HAP-1 (cell line): ENCODE results near the gene DOP1B.

ENCODE experiments used
- DNase-seq, 2 experiments: peaks; one replicate each; pipeline ENCODE4 v3.0.0-alpha.2; 2016 to 2020; ENCODE audit warnings: low spot score in 2 of 2
- H3K27me3 ChIP-seq: fragments of 250-450 bp; sonication (Bioruptor Pico); 2 replicates; pipeline ENCODE4 v1.5.1; 2020; ENCODE audit warnings: low read depth, mild to moderate bottlenecking, moderate library complexity
- H3K36me3 ChIP-seq: fragments of 250-450 bp; sonication (Bioruptor Pico); replicated peaks from 2 replicates; pipeline ENCODE4 v1.5.1; 2020; ENCODE audit warnings: mild to moderate bottlenecking
- H3K4me1 ChIP-seq: fragments of 250-450 bp; sonication (Bioruptor Pico); 2 replicates; pipeline ENCODE4 v1.5.1; 2020; ENCODE audit warnings: mild to moderate bottlenecking
- H3K4me3 ChIP-seq: fragments of 250-450 bp; sonication (Bioruptor Pico); 2 replicates; pipeline ENCODE4 v1.5.1; 2020; ENCODE audit warnings: mild to moderate bottlenecking, moderate library complexity
- H3K9me3 ChIP-seq: fragments of 250-450 bp; sonication (Bioruptor Pico); 2 replicates; pipeline ENCODE4 v1.5.1; 2020; ENCODE audit warnings: mild to moderate bottlenecking, moderate library complexity
- in situ Hi-C: fragments of 300-500 bp; cut with MboI; formaldehyde crosslinking; loops from 3 replicates; pipeline ENCODE4 v1.14.3; 2020; ENCODE audit warnings: low sequenced_read_pairs, inconsistent platforms, mixed read lengths

Gene DOP1B

GRCh38 chr21:36170823-36171222, 14.2 kb downstream of the DOP1B start:
- Histone ChIP-seq H3K4me1 (no peaks in the 10 kb centered on the region), H3K36me3 (no peaks in the 10 kb centered on the region; the same call in 1 of the 2 replicates), H3K4me3 (no peak overlapping the region), H3K27me3 (no peaks in the 10 kb centered on the region), H3K9me3 (no peaks in the 10 kb centered on the region)
- DNase-seq: no peak
- in situ Hi-C loops: no loop called here

- DNase-seq: no peak
- no peaks in the 10 kb centered on the region for H3K4me1 ChIP-seq
- no peaks in the 10 kb centered on the region for H3K9me3 ChIP-seq
- no peaks in the 10 kb centered on the region; the same call in 1 of the 2 replicates for H3K36me3 ChIP-seq
- in situ Hi-C loops: no loop called here
- no peaks in the 10 kb centered on the region for H3K27me3 ChIP-seq
- H3K4me3 ChIP-seq: no peak overlapping the region
Measured at GRCh38 chr21:36171336-36171735, 14.7 kb downstream of the DOP1B start.

GRCh38 chr21:36171741-36172331, 15.2 kb downstream of the DOP1B start:
- H3K4me3 ChIP-seq: no peak overlapping the region
- no peak for DNase-seq
- in situ Hi-C loops: no loop called here
- H3K4me1 ChIP-seq: no peaks in the 10 kb centered on the region
- H3K27me3 ChIP-seq: no peaks in the 10 kb centered on the region
- H3K9me3 ChIP-seq: no peaks in the 10 kb centered on the region
- H3K36me3 ChIP-seq: no peaks in the 10 kb centered on the region; the same call in 1 of the 2 replicates

GRCh38 chr21:36174780-36175179, 18.2 kb downstream of the DOP1B start:
- DNase-seq: no peak
- Histone ChIP-seq H3K27me3 (no peaks in the 10 kb centered on the region), H3K4me1 (no peaks in the 10 kb centered on the region), H3K36me3 (no peaks in the 10 kb centered on the region), H3K4me3 (no peak overlapping the region), H3K9me3 (no peaks in the 10 kb centered on the region)
- in situ Hi-C loops: no loop called here

- no peaks in the 10 kb centered on the region for H3K36me3 ChIP-seq
- no peaks in the 10 kb centered on the region for H3K4me1 ChIP-seq
- no peak for DNase-seq
- H3K4me3 ChIP-seq: no peak overlapping the region
- in situ Hi-C loops: no loop called here
- no peaks in the 10 kb centered on the region for H3K27me3 ChIP-seq
- H3K9me3 ChIP-seq: no peaks in the 10 kb centered on the region
Measured at GRCh38 chr21:36175771-36176565, 19.3 kb downstream of the DOP1B start.

GRCh38 chr21:36178349-36178748, 21.7 kb downstream of the DOP1B start:
- H3K36me3 ChIP-seq: no peaks in the 10 kb centered on the region
- H3K4me3 ChIP-seq: no peak overlapping the region
- in situ Hi-C loops: no loop called here
- no peaks in the 10 kb centered on the region for H3K9me3 ChIP-seq
- DNase-seq: no peak
- no peaks in the 10 kb centered on the region for H3K27me3 ChIP-seq
- no peaks in the 10 kb centered on the region for H3K4me1 ChIP-seq

GRCh38 chr21:36179145-36179544, 22.5 kb downstream of the DOP1B start:
- Histone ChIP-seq H3K4me3 (no peak overlapping the region), H3K36me3 (no peaks in the 10 kb centered on the region), H3K9me3 (no peaks in the 10 kb centered on the region), H3K4me1 (no peaks in the 10 kb centered on the region), H3K27me3 (no peaks in the 10 kb centered on the region)
- no peak for DNase-seq
- in situ Hi-C loops: no loop called here

GRCh38 chr21:36180963-36181362, 24.3 kb downstream of the DOP1B start:
- Histone ChIP-seq H3K36me3 (no peaks in the 10 kb centered on the region), H3K27me3 (no peaks in the 10 kb centered on the region), H3K9me3 (no peaks in the 10 kb centered on the region), H3K4me3 (no peak overlapping the region), H3K4me1 (no peaks in the 10 kb centered on the region)
- no peak for DNase-seq
- in situ Hi-C loops: no loop called here

GRCh38 chr21:36183144-36183795, 26.6 kb downstream of the DOP1B start:
- no peak for DNase-seq
- Histone ChIP-seq H3K9me3 (no peaks in the 10 kb centered on the region), H3K4me1 (no peaks in the 10 kb centered on the region), H3K27me3 (no peaks in the 10 kb centered on the region), H3K4me3 (no peak overlapping the region), H3K36me3 (no peaks in the 10 kb centered on the region)
- in situ Hi-C loops: no loop called here

GRCh38 chr21:36184545-36184944, 27.9 kb downstream of the DOP1B start:
- DNase-seq: no peak
- Histone ChIP-seq H3K4me3 (no peak overlapping the region), H3K27me3 (no peaks in the 10 kb centered on the region), H3K36me3 (no peaks in the 10 kb centered on the region), H3K4me1 (no peaks in the 10 kb centered on the region), H3K9me3 (no peaks in the 10 kb centered on the region)
- in situ Hi-C loops: no loop called here

GRCh38 chr21:36185523-36185922, 28.9 kb downstream of the DOP1B start:
- H3K27me3 ChIP-seq: no peaks in the 10 kb centered on the region
- H3K36me3 ChIP-seq: no peaks in the 10 kb centered on the region
- no peak for DNase-seq
- no peaks in the 10 kb centered on the region for H3K9me3 ChIP-seq
- in situ Hi-C loops: no loop called here
- H3K4me1 ChIP-seq: no peaks in the 10 kb centered on the region
- H3K4me3 ChIP-seq: no peak overlapping the region

GRCh38 chr21:36186081-36186480, 29.5 kb downstream of the DOP1B start:
- no peaks in the 10 kb centered on the region for H3K4me1 ChIP-seq
- no peaks in the 10 kb centered on the region for H3K9me3 ChIP-seq
- no peak overlapping the region for H3K4me3 ChIP-seq
- in situ Hi-C loops: no loop called here
- DNase-seq: no peak
- H3K27me3 ChIP-seq: no peaks in the 10 kb centered on the region
- no peaks in the 10 kb centered on the region for H3K36me3 ChIP-seq

GRCh38 chr21:36186506-36187399, 30.1 kb downstream of the DOP1B start:
- Histone ChIP-seq H3K36me3 (no peaks in the 10 kb centered on the region), H3K27me3 (no peaks in the 10 kb centered on the region), H3K9me3 (no peaks in the 10 kb centered on the region), H3K4me1 (no peaks in the 10 kb centered on the region), H3K4me3 (no peak overlapping the region)
- in situ Hi-C loops: no loop called here
- no peak for DNase-seq
